Body of pancreas (tissue), 4 donors: Measurements from ENCODE around the gene MAU2. TPM values are rescaled to one million over a fixed set of nuclear protein-coding genes. Genes with fewer than 3 reads are reported as not detected.
"Not testable (repeated sequence)": the region's sequence is repeated elsewhere in the genome, so short reads cannot be mapped to it uniquely, and the experiment has no call there.

Source experiments
- ATAC-seq: fragments of 150-250 bp; one replicate; pipeline ENCODE4 v1.9.1; 2016
- DNase-seq, 4 donors: peaks; one replicate each; pipeline ENCODE4 v3.0.0-alpha.2; 2019
- H3K27ac ChIP-seq, 4 donors: fragments of 200-600 bp; sonication (generic); 1 replicate in 3 of 4; 2 replicates in 1 of 4; pipeline versions ENCODE4 v1.5.1 to v1.6.1; 2016 to 2019; ENCODE audit warnings: mild to moderate bottlenecking in 1 of 4, mixed read lengths in 1 of 4, moderate library complexity in 1 of 4
- H3K27me3 ChIP-seq, 2 donors: fragments of 200-600 bp; sonication (generic); one replicate each; pipeline ENCODE4 v1.6.0; 2016; ENCODE audit warnings: mild to moderate bottlenecking in 1 of 2
- H3K36me3 ChIP-seq, 2 donors: fragments of 200-600 bp; sonication (generic); replicated peaks in 1 of 2; 2 replicates each; pipeline ENCODE4 v1.5.1; 2016; ENCODE audit warnings: low read depth in 2 of 2; ENCODE audit not compliant: insufficient read depth in 1 of 2
- H3K4me1 ChIP-seq: fragments of 200-600 bp; sonication (generic); one replicate; pipeline ENCODE4 v1.6.0; 2016
- H3K4me3 ChIP-seq, 2 donors: fragments of 200-600 bp; sonication (generic); 1 replicate in 1 of 2; 2 replicates in 1 of 2; pipeline ENCODE4 v1.5.1; 2016 to 2019
- H3K9me3 ChIP-seq, 3 donors: fragments of 200-600 bp; sonication (generic); 1 replicate in 2 of 3; 2 replicates in 1 of 3; pipeline ENCODE4 v1.5.1; 2016
- POLR2A ChIP-seq, 3 donors: fragments of 450-650 bp; IDR thresholded peaks; one replicate each; pipeline ENCODE4 v1.6.1; 2016; ENCODE audit warnings: antibody characterized with exemption in 3 of 3, mild to moderate bottlenecking in 2 of 3
- WGBS, 2 donors: methylation state at CpG; one replicate each; pipeline ENCODE4 v1.1.5; 2017; 5-methylcytosine and 5-hydroxymethylcytosine counted together
- intact Hi-C: fragments of 100-400 bp; cut with DNase I; formaldehyde crosslinking; loops from one replicate; pipeline ENCODE4 v1.15.1; 2023
- total RNA-seq, 2 donors: library from RNA; depleted of rRNA; stranded (reverse); fragments of >200 nt; gene quantifications; one replicate each; pipeline ENCODE4 v1.1.0, GENCODE V29; 2016
- TF ChIP-seq, protein P1 (sequence below), 7 experiments: fragments of 450-650 bp in 4 of 7; fragments of 200-600 bp in 3 of 7; sonication (generic) in 3 of 7; IDR thresholded peaks; one replicate each; pipeline ENCODE4 v1.5.1; 2016 to 2019; ENCODE audit warnings: antibody characterized with exemption in 7 of 7

The MAU2 gene
- total RNA-seq, 2 donors from 2014 or later, result 38.9 to 57.4 TPM

DNA sequence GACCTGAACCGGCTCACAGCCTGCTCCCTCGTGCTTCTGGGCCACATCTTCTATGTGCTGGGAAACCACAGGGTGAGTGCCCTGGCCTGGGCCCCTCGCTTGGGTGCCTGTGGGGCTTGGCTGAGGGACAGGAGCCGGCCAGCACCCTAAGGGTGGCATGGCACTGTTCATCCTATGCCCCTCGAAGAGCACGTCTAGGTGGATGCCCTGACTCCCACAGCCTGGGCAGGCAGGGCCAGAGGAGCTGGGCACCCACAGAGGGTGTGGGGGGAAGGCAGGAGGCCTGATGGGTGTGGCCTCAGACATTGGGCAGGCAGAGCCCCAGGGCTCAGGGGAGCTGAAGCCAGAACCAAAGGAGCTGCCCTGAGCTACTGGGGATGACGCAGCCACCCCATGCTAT is 28.7 kb downstream of the MAU2 start:
- H3K4me1 ChIP-seq, result no peaks in the 10 kb centered on the region
- WGBS, 2 donors, result 80 to 87% methylated on average over 1 to 7 of the region's 7 CpGs
- ATAC-seq, result no peak
- H3K27ac ChIP-seq, result no peak overlapping the region
- intact Hi-C loops, result no loop called here
- peaks cover 24 to 47% of the 10 kb centered on the region in 2 donors for H3K36me3 ChIP-seq
- H3K4me3 ChIP-seq, result no peak overlapping the region
- no peaks in the 10 kb centered on the region for H3K27me3 ChIP-seq
- TF ChIP-seq, protein P1, sequence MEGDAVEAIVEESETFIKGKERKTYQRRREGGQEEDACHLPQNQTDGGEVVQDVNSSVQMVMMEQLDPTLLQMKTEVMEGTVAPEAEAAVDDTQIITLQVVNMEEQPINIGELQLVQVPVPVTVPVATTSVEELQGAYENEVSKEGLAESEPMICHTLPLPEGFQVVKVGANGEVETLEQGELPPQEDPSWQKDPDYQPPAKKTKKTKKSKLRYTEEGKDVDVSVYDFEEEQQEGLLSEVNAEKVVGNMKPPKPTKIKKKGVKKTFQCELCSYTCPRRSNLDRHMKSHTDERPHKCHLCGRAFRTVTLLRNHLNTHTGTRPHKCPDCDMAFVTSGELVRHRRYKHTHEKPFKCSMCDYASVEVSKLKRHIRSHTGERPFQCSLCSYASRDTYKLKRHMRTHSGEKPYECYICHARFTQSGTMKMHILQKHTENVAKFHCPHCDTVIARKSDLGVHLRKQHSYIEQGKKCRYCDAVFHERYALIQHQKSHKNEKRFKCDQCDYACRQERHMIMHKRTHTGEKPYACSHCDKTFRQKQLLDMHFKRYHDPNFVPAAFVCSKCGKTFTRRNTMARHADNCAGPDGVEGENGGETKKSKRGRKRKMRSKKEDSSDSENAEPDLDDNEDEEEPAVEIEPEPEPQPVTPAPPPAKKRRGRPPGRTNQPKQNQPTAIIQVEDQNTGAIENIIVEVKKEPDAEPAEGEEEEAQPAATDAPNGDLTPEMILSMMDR (IDR thresholded peaks at IDR 0.05), result no peak
- TF ChIP-seq POLR2A (IDR thresholded peaks at IDR 0.05), result no peak
- no peak for DNase-seq
- H3K9me3 ChIP-seq, result no peaks in the 10 kb centered on the region

DNA sequence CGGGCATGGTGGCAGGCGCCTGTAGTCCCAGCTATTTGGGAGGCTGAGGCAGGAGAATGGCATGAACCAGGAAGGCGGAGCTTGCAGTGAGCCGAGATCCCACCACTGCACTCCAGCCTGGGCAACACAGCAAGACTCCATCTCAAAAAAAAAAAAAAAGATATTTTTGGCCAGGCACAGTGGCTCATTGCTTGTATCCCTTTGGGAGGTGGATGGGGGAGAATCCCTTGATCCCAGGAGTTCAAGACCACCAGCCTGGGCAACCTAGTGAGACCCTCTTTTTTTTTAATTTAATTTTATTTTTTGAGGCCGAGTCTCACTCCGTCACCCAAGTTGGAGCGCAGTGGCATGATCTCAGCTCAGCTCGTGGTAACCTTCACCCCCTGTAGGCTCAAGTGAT is 30.1 kb downstream of the MAU2 start:
- WGBS, 2 donors, result 96 to 97% methylated on average over 8 of the region's 8 CpGs
- H3K27me3 ChIP-seq, H3K4me1 ChIP-seq, ATAC-seq, intact Hi-C loops, H3K4me3 ChIP-seq, H3K27ac ChIP-seq, DNase-seq, H3K9me3 ChIP-seq: not testable (repeated sequence)
- H3K36me3 ChIP-seq, result peaks cover 24 to 47% of the 10 kb centered on the region in 2 donors

DNA sequence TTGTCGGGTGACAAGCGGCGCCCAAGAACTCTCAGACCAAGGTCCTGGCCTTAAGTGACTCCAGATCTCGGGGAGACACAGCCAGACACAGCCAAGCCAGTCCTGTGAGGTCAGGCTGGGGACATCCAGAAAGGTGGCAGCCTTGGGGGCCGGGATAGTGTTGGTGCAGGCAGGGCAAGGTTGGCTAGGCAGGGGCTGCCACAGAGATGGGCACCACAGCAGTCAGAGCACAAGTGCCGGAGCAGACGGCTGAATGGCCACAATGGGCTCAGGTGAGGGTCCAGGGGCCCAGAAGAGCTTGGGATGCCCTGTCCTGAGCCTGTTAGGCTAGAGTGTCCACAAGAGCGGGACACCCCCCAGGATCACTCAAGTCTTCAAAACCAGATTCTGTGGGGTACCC is 32.2 kb downstream of the MAU2 start:
- H3K27me3 ChIP-seq, result no peaks in the 10 kb centered on the region
- intact Hi-C loops, result no loop called here
- H3K27ac ChIP-seq, result no peak overlapping the region
- ATAC-seq (no peak), DNase-seq (no peak)
- no peak for TF ChIP-seq POLR2A (IDR thresholded peaks at IDR 0.05)
- TF ChIP-seq, protein P1 (IDR thresholded peaks at IDR 0.05), result no peak
- WGBS, 2 donors, result 93 to 100% methylated on average over 1 to 7 of the region's 8 CpGs
- no peaks in the 10 kb centered on the region for H3K9me3 ChIP-seq
- H3K36me3 ChIP-seq, result peaks cover 21 to 45% of the 10 kb centered on the region in 2 donors
- no peak overlapping the region for H3K4me3 ChIP-seq
- H3K4me1 ChIP-seq, result no peaks in the 10 kb centered on the region

DNA sequence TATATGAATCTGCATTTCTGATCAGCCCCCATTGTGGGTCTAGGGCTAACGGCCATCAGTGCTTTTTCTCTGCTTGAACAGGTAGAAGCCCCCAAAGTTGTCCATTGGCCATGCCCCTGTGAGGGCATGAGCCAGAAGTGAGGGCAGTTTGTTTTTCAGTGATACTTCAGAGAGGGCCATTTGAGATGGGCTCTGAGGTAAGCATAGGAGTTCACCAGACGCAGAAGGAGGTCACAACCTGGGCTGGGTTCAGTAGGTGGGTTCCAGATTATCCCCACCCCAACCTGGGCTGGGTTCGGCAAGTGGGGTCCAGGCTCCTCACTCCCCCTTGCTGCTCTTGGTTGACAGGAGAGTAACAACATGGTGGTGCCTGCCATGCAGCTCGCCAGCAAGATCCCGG is 33.4 kb downstream of the MAU2 start:
- 58 to 90% methylated on average over 2 to 4 of the region's 5 CpGs for WGBS, 2 donors
- ATAC-seq (no peak), DNase-seq (no peak)
- Histone ChIP-seq H3K27me3 (no peaks in the 10 kb centered on the region), H3K36me3 (peaks cover 21 to 38% of the 10 kb centered on the region in 2 donors), H3K9me3 (no peaks in the 10 kb centered on the region), H3K27ac (no peak overlapping the region), H3K4me3 (no peak overlapping the region), H3K4me1 (no peaks in the 10 kb centered on the region)
- TF ChIP-seq, protein P1 (IDR thresholded peaks at IDR 0.05), result no peak
- TF ChIP-seq POLR2A (IDR thresholded peaks at IDR 0.05), result no peak
- intact Hi-C loops, result no loop called here

DNA sequence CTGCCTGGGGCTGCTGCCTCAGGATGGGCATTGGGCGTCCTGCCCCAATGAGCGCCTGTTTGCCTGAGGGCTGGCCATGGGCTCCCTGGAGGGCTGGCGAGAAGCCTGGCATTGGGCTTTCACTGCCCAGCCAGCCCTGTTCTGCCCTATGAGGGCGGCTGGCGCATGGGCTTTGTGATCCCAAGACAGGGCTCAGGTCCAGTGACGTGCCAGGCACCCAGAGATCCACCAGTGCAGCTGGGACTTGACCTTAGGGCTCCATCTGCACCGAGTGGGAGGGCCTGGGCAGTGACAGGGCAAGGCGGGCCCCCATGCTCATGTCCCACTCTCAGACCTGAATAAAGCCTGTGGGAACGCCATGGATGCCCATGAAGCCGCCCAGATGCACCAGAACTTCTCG is 34.3 kb downstream of the MAU2 start:
- Histone ChIP-seq H3K27ac (no peak overlapping the region), H3K4me1 (no peaks in the 10 kb centered on the region), H3K27me3 (no peaks in the 10 kb centered on the region), H3K9me3 (no peaks in the 10 kb centered on the region), H3K4me3 (no peak overlapping the region), H3K36me3 (peaks cover 21 to 31% of the 10 kb centered on the region in 2 donors)
- DNase-seq (no peak), ATAC-seq (no peak)
- 93% methylated on average over 6 to 11 of the region's 11 CpGs for WGBS, 2 donors
- intact Hi-C loops, result no loop called here
- TF ChIP-seq, protein P1 (IDR thresholded peaks at IDR 0.05), result no peak
- TF ChIP-seq POLR2A (IDR thresholded peaks at IDR 0.05), result no peak
